NCI-H526 (cell line): ENCODE results near the gene DOCK10.
"Not testable (repeated sequence)": the region's sequence is repeated elsewhere in the genome, so short reads cannot be mapped to it uniquely, and the experiment has no call there.

Experiments used
- DNase-seq, 2 experiments: peaks; one replicate each; lab custom pipeline; 2025; lab: John Stamatoyannopoulos, UW

The DOCK10 gene

DNA sequence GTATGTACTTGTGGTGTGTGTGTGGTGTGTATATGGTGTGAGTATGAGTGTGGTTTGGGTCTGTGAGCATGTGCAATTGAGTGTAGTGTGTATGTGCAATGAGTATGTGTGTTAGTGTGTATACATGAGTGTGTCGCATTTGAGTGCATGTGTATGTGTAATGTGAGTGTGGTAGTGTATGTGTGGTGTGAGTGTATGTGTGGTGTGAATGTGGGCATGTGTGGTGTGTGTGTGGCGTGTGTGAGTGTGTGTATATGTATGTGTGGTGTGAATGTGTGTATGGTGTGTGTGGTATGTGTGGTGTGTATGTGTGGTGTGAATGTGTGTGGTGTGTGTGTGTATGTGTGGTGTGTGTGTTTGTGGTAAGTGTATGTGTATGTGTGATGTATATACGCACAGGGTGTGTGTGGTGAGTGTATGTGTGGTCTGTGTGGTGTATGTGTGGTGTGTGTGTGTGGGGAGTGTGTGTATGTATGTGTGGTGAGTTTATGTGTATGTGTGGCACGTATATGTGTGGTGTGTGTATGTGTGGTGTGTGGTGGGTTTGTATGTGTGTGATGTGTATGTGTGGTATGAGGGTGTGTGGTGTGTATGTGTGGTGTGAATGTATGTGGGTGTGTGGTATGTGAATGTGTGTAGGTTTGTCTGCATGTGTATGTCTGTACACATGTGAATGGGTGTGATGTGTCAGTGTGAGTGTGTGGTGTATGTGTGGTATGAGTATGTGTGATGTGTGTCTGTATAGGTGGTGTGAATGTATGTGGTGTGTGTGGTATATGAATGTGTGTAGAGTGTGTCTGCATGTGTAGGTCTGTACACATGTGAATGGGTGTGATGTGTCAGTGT, 123.4 kb downstream of the DOCK10 start:
- DNase-seq = no peak

DNA sequence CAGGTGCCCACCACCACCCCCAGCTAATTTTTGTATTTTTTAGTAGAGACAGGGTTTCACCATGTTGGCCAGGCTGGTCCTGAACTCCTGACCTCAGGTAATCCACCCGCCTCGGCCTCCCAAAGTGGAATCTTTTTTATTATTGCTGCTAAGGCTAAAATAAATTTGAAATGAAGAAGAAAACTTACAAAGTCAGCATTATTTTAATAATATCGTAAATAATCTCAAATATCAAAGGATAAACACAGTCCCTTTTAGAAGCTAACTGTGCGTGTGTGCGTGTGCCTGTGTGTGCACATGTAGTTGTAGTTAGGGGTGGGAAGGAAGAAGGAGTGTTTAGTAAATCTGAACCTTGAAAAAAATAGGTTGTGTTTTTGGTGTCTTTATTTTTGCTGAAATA, 125.0 kb downstream of the DOCK10 start:
- not testable (repeated sequence) for DNase-seq

DNA sequence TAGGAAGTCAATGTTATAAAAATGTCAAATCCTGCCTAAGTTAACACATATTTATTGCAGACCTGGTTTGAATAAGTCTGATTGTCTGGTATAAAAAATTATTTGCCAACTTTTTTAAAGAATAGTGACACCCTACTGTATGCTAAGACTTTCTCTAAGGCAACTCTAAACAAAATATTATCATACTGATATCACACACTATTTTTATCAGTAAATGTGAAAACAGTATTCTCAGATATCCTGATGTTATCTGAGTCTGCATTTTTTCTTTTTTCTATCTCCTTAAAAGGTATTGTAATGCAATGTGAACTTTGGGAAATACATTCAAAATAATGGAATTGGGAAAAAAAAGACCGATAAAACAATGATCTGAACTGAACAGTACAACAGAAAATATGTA, 127.1 kb downstream of the DOCK10 start:
- DNase-seq = no peak

DNA sequence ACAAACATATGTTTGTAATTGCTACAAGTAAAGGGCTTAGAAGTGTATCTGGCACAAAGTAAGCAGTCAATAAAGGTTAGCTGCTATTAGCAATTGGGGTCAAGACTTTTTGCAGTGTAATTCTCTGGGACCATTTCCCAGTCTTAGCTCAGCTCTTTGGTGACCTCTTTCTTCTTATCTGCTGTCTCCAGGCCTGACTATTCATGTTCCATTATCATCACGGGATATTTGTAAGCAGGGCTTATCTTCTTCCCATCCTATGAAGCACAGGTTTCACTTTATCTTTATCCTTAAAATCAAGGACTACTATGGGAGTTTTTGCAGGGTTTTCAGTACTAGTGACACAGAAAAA, 131.7 kb downstream of the DOCK10 start:
- no peak for DNase-seq

DNA sequence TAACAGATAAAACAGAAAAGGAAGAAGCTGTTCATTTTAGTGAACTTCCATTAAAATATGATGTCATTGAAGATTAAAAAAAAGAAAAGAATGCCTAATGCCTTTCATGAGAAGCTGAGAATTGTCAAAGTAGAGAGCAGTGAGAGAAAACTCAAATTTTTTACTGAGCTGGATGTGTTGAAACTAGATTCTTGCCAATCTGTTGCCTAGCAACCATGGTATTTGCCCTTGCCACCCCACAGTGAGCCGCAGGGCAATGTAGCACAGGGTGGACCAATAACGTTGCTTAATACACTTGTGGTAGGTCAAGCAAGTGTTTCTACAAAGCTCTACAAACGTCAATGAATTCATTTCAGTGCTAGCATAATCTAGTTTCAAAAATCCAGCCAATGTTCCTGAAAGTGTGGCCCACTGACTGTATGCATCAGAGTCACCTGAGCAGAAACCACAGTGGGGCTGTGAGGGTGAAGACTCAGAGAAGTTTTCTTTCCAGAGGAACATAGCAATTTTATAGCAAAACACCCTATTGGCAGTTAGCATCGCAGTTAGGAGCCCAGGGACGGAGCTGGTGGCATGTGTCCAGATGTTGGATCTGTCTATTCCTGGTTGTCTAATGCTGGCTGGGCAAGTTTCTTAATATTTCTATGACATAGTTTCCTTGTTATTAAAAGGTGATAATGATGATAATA, 132.2 kb downstream of the DOCK10 start:
- no peak for DNase-seq

DNA sequence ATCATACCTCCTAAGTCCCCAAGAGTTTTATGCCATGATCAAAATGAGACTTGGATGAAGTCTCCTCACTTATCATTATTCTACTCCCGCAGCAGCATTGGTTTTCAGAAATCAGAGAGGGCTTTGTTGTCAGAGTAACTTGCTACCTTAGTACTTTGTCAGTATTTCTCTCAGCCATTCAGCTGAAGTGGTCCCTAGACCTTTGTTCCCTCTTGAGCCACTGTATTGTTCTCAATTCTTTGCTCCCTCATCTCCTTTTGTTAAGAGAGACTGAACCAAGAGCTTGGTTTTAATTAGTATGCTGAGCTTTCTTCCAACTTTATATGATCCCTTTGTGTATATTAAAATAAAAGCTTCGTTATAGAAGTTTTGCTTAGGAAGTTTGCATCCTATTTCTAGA, 133.4 kb downstream of the DOCK10 start:
- no peak for DNase-seq

DNA sequence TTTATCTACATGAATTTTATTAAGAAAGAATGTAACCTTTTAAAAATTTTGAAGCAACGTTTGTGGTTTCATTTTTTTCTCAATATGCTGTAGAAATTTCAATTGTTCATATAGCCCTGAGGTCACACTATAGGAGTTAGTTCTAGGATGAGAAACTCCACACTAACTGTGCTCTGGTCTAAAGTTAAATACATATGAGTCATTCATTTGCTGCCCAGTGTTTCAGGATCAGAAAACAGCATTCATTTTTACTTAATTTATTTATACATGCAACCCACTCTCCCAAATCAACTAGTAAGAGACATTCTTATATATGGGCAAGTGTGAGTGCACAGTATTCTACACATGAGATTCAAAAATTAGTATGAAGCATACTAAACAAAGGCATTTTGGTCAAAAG, 137.9 kb downstream of the DOCK10 start:
- no peak for DNase-seq

DNA sequence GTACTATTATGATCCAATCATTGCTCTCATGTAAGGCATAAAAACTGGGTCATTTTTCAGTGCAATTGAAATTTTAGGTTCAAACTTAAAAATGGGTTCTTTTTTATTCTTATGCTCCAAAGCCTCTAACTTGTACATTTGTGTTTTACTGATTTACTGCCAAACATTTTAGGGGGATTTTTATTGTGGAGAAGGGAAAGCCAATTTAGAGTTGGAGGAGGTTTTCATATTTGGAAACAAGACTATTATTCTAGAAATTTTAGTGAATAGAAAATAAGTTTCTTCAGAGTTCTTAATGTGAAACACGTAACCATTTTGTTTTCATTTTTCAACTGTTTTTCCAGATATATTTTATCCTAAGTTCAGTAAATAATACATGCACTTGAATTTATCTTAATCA, 138.6 kb downstream of the DOCK10 start:
- no peak for DNase-seq

DNA sequence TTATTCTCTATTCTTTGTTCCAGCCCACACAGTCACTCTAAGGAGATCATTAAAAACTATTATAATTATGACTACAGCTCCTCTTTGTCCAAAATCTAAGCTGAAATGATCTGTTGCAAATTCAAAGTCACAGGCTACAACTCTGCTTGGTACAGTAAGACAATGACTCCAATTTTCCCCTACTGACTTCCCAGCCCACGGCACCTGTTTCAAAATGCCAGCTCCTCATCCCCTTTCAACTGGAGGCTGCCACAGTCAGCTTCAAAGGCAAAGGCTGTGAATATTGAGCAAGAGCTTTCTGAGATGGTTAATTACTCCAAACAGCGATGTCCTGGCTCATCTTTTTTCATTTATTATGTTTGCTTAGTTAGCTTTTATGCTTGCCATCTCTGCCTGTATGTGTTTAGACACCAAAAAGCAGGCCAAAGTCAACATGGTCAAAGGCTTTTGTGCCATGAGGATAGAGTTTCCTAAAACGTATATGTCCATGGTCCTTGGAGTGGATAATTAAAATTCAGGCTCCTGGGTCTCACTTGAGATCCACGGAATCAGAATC, 141.1 kb downstream of the DOCK10 start:
- DNase-seq = no peak

DNA sequence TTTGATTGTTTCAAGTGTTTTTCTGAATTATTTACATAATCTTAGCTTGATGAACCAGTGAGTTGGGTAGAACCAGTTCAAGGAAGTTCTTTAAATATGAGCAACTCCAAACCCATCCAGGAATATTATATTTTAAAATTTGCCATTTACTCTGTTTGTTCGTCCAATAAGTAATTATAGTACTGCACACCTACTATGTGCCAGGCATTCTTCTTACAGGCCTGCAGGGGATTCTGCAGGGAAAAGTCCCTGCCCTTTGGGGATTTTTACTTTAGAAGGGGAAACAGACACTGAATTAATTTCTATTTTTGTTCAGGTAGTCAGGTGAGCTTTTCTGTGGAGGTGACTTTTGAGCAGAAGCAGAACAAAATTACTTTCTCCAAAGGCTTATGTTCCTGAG, 146.9 kb downstream of the DOCK10 start:
- DNase-seq = no peak

DNA sequence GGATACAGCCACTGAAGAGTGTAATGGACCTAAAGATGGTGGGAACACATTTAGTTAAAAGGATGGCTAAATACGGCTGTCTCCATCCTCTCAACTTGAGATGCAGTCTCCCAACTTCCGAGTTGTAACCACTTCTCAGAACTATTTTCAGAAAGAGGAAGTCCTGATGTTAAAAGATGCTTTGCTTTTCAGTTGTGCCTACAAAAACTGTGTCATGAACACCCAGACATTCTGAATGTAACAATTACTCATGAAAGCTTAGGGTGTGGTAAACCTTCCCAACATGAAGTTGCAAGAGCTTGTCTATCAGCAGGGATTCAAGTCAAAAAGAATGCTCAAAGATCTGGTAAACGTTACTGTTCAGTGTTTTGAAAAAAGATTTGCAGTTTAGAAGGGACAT, 147.9 kb downstream of the DOCK10 start:
- no peak for DNase-seq

DNA sequence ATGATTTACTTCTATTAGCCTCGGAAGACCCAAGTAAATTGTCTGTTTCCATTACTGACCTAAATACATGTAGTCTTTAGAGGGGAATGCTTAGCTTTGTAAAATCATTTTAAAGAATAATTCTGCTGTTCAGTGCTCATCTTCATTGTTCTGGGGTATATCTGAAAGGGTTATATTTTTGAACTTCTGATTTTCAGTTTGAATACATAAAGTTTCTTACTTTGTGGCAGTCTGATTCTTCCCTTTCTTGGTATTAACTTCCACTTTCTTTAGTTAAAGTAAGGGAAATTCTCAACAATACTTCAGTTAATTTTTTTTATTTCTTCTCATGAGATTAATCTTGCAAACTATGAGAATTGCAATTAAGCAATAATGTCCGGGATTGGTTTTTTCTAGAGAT, 148.4 kb downstream of the DOCK10 start:
- no peak for DNase-seq

DNA sequence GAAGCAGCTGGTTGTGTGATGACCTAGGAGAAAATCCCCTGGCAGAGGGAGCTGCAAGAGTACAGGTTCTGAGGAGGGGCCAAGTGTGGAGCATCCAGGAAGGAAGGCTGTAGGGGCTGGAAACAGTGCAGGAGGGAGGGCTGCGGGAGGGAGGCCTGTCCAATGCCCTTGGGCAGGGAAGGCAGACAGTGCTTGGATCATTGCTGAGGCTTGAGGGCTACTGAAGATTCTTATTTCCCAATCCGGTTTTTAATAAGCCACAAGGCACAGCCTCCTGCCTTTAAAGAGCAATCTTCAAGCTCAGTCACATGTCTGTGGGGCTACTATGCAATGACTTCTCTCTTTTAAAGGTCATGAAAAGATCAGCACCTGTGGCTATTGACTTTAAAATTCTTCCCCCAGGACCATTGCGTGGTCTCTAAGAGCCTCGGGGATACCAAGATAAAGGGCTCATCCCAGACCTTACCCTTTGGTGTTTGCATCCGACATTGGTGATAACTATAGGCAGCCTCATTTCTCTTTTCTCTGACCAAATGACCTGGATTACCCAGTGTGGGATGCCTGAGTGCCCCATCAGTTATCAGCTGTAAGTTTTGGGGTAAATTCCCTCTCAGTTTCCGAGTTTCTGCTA, 149.6 kb downstream of the DOCK10 start:
- no peak for DNase-seq

DNA sequence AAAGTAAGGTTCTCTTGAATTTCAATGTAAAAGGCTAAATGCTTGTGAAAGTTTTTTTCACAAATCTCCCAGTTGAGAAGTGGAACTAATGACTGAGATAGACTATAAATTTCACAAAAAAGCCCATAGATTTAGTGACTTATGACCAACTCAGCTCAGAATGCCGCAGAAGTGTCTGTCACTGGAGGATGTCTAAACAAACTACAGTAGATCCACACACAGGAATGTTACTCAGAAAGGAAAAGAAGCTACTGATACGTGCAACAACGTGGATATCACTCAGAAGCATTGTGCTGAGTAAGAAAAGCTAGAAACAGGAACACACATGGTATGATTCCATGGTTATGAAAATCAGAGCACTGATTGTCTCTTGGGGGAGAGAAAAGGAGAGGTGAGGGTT, 151.9 kb downstream of the DOCK10 start:
- no peak for DNase-seq

DNA sequence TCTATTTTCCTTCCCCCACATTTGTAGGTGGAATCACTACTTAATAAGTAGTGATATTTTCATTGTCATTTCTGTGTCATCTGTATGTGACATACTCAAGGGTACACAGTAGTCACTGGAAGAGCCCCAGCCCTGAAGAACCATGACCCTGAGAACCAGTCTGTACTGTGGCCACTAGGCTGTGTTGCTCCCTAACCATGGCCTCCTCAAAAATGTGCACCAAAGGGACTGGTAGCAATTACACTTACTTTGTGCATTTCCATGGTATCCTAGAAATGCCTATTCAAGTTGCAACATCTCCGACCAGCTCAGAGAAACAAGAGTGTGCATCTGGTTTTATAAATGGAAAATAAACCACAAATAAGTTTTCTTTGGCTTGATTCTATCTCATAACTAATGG, 155.1 kb downstream of the DOCK10 start:
- no peak for DNase-seq

DNA sequence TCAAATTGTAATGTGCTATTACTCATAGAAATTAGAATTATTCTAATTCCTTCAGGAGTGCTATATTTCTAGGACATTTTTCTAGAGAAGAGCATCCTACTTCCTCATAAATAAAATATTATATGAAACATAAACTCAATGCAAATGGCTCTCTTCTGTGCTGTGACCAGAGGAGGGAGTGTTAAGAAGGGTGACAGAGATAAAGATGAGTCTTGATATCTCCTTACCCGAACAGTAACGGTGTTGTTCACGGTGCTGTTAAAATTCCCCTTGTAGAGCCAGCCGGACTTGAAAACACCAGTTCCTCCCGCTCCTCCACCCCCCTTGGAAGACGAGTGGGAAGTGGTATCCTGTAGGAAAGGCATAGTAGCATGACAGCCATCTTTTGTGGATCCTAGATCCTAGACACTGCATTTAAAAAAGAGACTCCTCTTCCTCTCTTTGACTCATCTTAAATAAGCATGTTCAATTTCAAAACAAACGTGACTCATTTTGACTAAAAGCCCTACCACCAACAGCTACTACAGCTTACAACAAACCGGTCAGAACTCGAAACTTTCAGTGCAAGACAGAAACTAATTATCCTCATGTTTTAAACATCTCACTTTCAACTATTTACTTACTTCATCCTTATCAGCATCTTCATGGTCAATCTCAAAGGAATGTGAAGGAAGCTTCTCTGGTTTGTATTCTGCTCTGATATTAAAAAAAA, 156.3 kb downstream of the DOCK10 start:
- DNase-seq = no peak

DNA sequence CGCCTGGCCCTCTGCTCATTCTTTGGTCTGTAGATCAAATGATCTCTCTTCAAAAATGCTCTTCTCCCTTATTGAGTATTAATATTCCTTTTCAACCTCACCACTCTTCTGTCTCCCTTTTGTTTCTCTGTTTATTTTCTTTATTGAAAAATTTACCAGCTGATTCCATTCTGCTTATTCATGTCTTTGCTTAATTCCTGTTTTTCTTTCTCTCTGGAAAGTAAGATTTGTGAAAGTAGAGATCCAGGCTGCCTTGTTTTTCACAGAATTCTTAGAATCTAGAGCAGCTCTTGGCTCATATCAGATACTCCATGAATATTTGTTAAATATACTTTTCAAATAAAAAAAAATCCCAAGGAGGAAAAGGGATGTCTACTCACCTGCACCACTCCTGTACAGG, 157.0 kb downstream of the DOCK10 start:
- DNase-seq = no peak

DNA sequence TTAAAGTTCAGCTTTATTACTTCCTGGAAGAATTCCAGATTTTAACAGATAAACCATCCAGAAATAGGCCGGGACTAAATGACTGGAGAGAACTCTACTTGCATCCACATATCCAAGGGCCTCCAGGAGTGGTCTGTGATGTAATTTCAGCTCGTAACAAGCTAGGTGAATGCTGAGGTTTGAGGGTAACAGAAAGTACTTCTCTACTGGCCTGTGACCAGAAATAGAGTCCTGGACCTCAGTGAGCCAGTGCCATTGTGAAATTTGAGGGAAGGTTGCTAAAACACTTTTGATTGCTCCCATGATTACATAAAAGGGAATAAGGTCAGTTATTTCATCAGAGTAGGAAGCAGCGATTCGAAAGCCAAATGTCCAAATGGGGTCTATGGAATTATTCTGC, 158.1 kb downstream of the DOCK10 start:
- no peak for DNase-seq

DNA sequence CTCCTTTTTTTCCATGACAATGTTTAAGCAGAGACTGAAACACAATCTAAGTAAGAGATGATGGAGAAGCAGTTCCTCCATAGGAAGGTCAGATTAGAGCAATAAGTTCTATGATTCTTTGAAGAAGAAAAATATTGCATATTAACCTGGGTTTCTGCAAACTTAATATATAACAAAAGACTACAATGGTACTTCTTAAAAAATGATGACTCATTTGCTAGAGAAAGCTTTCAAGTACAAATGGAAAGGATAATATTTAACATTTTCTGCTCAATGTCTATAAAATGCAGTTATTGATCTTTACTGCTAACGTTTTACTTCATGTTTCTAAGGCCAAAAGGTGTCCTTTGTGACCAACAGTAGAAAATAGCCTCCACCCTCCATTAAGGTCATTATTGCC, 158.6 kb downstream of the DOCK10 start:
- DNase-seq = no peak

DNA sequence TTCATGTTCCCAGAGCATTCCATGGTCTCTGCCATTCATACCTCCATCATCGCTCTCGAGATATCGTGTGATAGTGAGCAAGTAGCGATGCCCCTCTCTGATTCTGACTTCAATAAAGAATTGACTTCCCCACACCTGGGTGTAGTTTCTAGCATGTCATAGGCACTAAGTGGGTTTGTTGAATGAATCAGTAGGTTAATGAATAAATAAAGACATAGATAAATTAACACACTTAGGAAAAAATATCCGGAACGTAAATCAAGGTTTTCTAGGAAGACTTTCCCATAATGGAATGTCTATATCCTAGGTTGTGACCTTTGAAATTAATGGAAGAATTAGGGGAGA, 159.1 kb downstream of the DOCK10 start:
- DNase-seq = no peak

DNA sequence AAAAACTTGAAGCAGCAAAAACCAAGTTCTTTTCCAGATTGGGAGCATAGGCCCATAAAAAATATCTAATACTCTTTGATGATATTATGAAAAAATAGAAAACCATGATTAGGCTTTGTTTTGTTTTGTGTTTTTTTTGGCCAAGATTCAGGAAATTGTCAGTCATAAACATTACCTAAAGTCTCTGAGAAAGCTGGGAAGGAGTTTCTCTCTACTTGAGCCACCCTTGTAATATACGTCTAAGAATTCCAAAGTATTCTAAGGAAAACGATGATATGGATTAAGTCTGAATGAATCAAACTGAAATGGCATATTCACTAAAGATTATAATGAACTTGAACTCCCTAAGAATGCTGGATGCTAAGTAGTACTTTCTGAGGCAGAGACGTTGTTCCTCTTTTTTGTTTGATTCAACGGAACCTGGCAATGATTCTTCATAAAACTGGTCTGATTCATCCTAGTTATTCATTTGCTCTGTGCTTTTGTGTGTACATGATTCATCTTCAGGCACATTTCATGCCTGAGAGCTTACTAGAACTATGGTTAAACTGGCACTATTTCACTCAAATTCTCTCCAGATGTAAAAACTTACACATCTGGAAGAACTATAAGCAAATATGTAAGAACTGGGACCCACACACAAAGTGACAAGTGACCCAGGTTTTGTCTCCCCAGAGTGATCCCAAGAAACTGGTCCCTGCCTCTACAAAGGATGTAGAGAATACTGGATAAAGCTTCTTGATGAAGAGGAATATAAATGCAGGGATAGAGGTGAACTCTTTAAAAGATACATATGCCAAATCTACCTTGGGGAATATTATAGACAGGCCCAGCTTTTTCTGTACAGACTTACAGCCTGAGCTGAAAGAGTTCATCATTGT, 159.7 kb downstream of the DOCK10 start:
- DNase-seq = no peak
